Adrenal gland (tissue), 12 donors: Measurements from ENCODE around the gene MVD. TPM values are rescaled to one million over a fixed set of nuclear protein-coding genes. Genes with fewer than 3 reads are reported as not detected.

Experiments
- DNase-seq, 7 donors: peaks; one replicate each; pipeline ENCODE4 v3.0.0-alpha.2; 2019 to 2020
- H3K27ac ChIP-seq, 5 donors: fragments of 200-600 bp; sonication (generic) in 4 of 5; 1 replicate in 3 of 5; 2 replicates in 2 of 5; pipeline versions ENCODE4 v1.5.1 to v1.8.0; 2016 to 2020; ENCODE audit warnings: mild to moderate bottlenecking in 1 of 5
- H3K27me3 ChIP-seq: fragments of 200-600 bp; 2 replicates; pipeline ENCODE4 v1.8.0; 2021
- H3K36me3 ChIP-seq, 2 donors: fragments of 200-600 bp; replicated peaks in 1 of 2; 1 replicate in 1 of 2; 2 replicates in 1 of 2; pipeline versions ENCODE4 v1.5.1 to v1.8.0; 2018 to 2022
- H3K4me1 ChIP-seq, 2 donors: fragments of 200-600 bp; replicated peaks in 1 of 2; 1 replicate in 1 of 2; 2 replicates in 1 of 2; pipeline versions ENCODE4 v1.5.1 to v1.8.0; 2018 to 2021
- H3K4me3 ChIP-seq, 4 donors: fragments of 200-600 bp; sonication (generic) in 3 of 4; one replicate each; pipeline ENCODE4 v1.5.1; 2016 to 2018
- H3K9me3 ChIP-seq, 3 donors: fragments of 200-600 bp; sonication (generic) in 1 of 3; replicated peaks in 1 of 3; 1 replicate in 2 of 3; 2 replicates in 1 of 3; pipeline versions ENCODE4 v1.5.1 to v1.8.0; 2016 to 2021
- CTCF ChIP-seq, 6 experiments: fragments of 450-650 bp in 4 of 6; fragments of 200-600 bp in 2 of 6; sonication (generic) in 1 of 6; IDR thresholded peaks; 1 replicate in 5 of 6; 2 replicates in 1 of 6; pipeline versions ENCODE4 v1.5.1 to v1.8.0; 2016 to 2021; ENCODE audit warnings: antibody characterized with exemption in 6 of 6, mild to moderate bottlenecking in 2 of 6, moderate library complexity in 1 of 6
- POLR2A ChIP-seq, 2 donors: fragments of 450-650 bp; IDR thresholded peaks; one replicate each; pipeline ENCODE4 v1.6.1; 2017; ENCODE audit warnings: antibody characterized with exemption in 2 of 2, mild to moderate bottlenecking in 2 of 2, moderate library complexity in 1 of 2
- WGBS, 4 donors: extraction: QIAGEN DNeasy Blood & Tissue Kit in 2 of 4; methylation state at CpG; one replicate each; pipeline versions ENCODE4 v1.1.5 to v1.1.7; 2013 to 2017; 5-methylcytosine and 5-hydroxymethylcytosine counted together
- intact Hi-C, 2 donors: fragments of 100-400 bp; cut with DNase I; formaldehyde crosslinking; loops; one replicate each; pipeline versions ENCODE4 v1.14.1 to v1.15.0; 2022 to 2023
- polyA plus RNA-seq, 3 donors: library from polyadenylated mRNA; stranded (reverse); fragments of 200-250 nt in 2 of 3; fragments of 350-450 nt in 1 of 3; fragmentation: Illumina TruSeq in 1 of 3; extraction: RNeasy Lipid Tissue Mini Kit (QIAGEN cat#74804) in 1 of 3; gene quantifications; one replicate each; pipeline ENCODE4 v1.2.3, GENCODE V29; 2013 to 2014
- total RNA-seq, 9 donors: library from RNA; depleted of rRNA in 4 of 9; stranded (reverse); fragments of >200 nt in 4 of 9; fragments of 120-200 nt in 1 of 9; fragmentation: NEBNext Ultra II Directional in 1 of 9; extraction: Animal tissue kit (Norgen Biotek cat#: 25700) in 1 of 9; gene quantifications; one replicate each; pipeline versions ENCODE4 v1.1.0 to v1.2.4, GENCODE V29; 2013 to 2023
- donor health status: healthy with polysubstance abuse.
- donor health status: Bipolar disorder and iron deficiency.
- donor health status: DM: yes; HTN: yes; CAD: no.
- donor health status: DM: no; HTN: no; CAD: no.
- donor health status: DM: no; HTN: no; CAD: no.
- donor health status: DM: yes; HTN: yes; CAD: no.

Gene MVD
- total and polyA plus RNA-seq, 12 donors, result 25.6 to 293 (median 45.4) TPM

- DNase-seq, result no peak
- H3K27ac ChIP-seq, result no peak overlapping the region
- peaks cover 0 to 23% of the 10 kb centered on the region in 2 donors for H3K36me3 ChIP-seq
- WGBS, 4 donors, result 60 to 69% (median 64%) methylated on average over 23 to 28 of the region's 28 CpGs
- peaks cover 18% of the 10 kb centered on the region for H3K27me3 ChIP-seq
- H3K4me1 ChIP-seq, result no peaks in the 10 kb centered on the region
- no peaks in the 10 kb centered on the region for H3K9me3 ChIP-seq
- H3K4me3 ChIP-seq, result peak overlapping the region in 1 of 4 donors; percentile 12
- TF ChIP-seq POLR2A (IDR thresholded peaks at IDR 0.05) (no peak), CTCF (IDR thresholded peaks at IDR 0.05) (no peak)
- intact Hi-C loops, result no loop called here
Measured at GRCh38 chr16:88634994-88635670, 27.8 kb downstream of the MVD start.

DNA sequence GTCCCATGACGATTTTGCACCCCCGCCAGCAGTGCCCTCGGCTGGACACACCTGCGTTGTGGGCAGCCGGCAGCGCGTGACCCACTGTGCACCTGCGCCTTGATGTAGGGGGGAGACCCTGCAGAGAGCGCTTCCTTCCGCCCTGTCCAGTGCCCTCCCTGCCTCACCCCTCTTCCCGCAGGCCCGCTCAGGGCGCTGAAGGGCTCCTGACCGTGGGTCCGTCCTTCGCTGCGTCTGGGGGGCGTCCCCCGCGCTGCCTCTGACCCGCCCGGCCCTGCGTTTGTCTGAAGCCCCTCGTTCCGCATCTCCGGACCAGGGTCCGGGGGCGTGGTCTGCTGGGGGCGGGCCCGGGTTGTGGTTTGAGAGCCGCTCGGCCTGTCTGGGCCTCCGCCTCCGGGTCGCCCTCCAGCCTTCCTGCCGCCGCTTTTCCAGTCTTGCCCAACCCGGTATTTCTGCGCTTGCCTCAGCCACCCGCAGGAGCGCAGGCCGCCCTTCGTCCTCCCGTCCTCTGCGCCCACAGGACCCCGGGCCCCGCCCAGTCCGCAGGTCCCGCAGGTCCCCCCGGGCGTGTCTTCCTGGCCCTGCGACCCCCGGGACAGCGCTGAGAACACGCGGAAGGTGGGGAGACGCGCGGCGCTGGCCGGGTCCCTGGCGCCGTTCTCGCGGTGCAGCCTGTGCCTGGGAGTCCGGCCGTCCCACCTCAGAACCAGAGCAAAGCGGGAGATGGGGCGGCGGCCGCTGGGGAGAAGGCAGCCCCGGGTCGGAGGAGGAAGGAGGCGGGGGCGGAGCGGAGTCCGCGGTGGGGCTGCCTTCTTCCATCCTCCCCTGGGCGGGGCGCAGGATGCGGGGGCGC lies 28.5 kb downstream of the MVD start:
- H3K27ac ChIP-seq, result peak overlapping the region in 1 of 5 donors; percentile 38
- H3K4me1 ChIP-seq, result no peaks in the 10 kb centered on the region
- peak in 2 of 7 donors; percentile 34 to 58 for DNase-seq
- 32 to 48% (median 40%) methylated on average over 56 to 82 of the region's 82 CpGs for WGBS, 4 donors
- H3K36me3 ChIP-seq, result peaks cover 0 to 31% of the 10 kb centered on the region in 2 donors
- H3K9me3 ChIP-seq, result no peaks in the 10 kb centered on the region
- peaks cover 10% of the 10 kb centered on the region for H3K27me3 ChIP-seq
- TF ChIP-seq CTCF (IDR thresholded peaks at IDR 0.05) (no peak), POLR2A (IDR thresholded peaks at IDR 0.05) (no peak)
- intact Hi-C loops, result no loop called here
- H3K4me3 ChIP-seq, result peak overlapping the region in 1 of 4 donors; percentile 12

GRCh38 chr16:88633684-88634140 lies 29.2 kb downstream of the MVD start:
- H3K4me3 ChIP-seq, result no peak overlapping the region
- intact Hi-C loops, result no loop called here
- H3K27ac ChIP-seq, result no peak overlapping the region
- H3K9me3 ChIP-seq, result no peaks in the 10 kb centered on the region
- WGBS, 4 donors, result 54 to 68% (median 67%) methylated on average over 13 to 23 of the region's 23 CpGs
- H3K4me1 ChIP-seq, result peaks cover 0 to under 1% of the 10 kb centered on the region in 2 donors
- H3K36me3 ChIP-seq, result peaks cover 0 to 32% of the 10 kb centered on the region in 2 donors
- DNase-seq, result peak in 2 of 7 donors; percentile 33 to 61
- TF ChIP-seq POLR2A (IDR thresholded peaks at IDR 0.05), result no peak
- TF ChIP-seq CTCF (IDR thresholded peaks at IDR 0.05), result no peak
- H3K27me3 ChIP-seq, result peaks cover 4% of the 10 kb centered on the region

GRCh38 chr16:88632587-88632930 lies 30.3 kb downstream of the MVD start:
- Histone ChIP-seq H3K36me3 (peaks cover 0 to 40% of the 10 kb centered on the region in 2 donors), H3K27me3 (no peaks in the 10 kb centered on the region), H3K4me3 (no peak overlapping the region), H3K9me3 (no peaks in the 10 kb centered on the region), H3K27ac (no peak overlapping the region), H3K4me1 (peaks cover 0 to 6% of the 10 kb centered on the region in 2 donors)
- 91 to 96% (median 94%) methylated on average over 6 to 11 of the region's 11 CpGs for WGBS, 4 donors
- DNase-seq, result no peak
- intact Hi-C loops, result no loop called here
- TF ChIP-seq CTCF (IDR thresholded peaks at IDR 0.05) (no peak), POLR2A (IDR thresholded peaks at IDR 0.05) (no peak)
